ENCODE data around the gene KRTAP4-6. TPM values are rescaled to one million over a fixed set of nuclear protein-coding genes. Genes with fewer than 3 reads are reported as not detected.
"Not testable (repeated sequence)": the region's sequence is repeated elsewhere in the genome, so short reads cannot be mapped to it uniquely, and the experiment has no call there.

The KRTAP4-6 gene
- total RNA-seq: not detected

GRCh38 chr17:41140360-41141131 is at the start of gene KRTAP4-6:
KRTAP4-6 (minus strand) TSS chr17:41140544; CDS start chr17:41140487, 57 bp downstream.
- no peak for TF ChIP-seq CTCF (IDR thresholded peaks at IDR 0.05)
- ATAC-seq (ENCODE audit: low FRiP score) (peak; percentile 66), DNase-seq (ENCODE audit: low spot score) (no peak)

GRCh38 chr17:41189837-41190318 is 49.5 kb upstream of the KRTAP4-6 start, which contains the start of gene KRTAP9-1:
KRTAP9-1 (plus strand) TSS chr17:41189887; CDS start chr17:41189887, 0 bp downstream.
- DNase-seq (ENCODE audit: low spot score); ATAC-seq (ENCODE audit: low FRiP score): not testable (repeated sequence)

- no peak for TF ChIP-seq CTCF (IDR thresholded peaks at IDR 0.05)
- DNase-seq (ENCODE audit: low spot score) (no peak), ATAC-seq (ENCODE audit: low FRiP score) (no peak)
These were observed 46.5 kb upstream of the KRTAP4-6 start for GRCh38 chr17:41186872-41187271.

GRCh38 chr17:41185001-41185400 is 44.7 kb upstream of the KRTAP4-6 start:
- ATAC-seq (ENCODE audit: low FRiP score) (no peak), DNase-seq (ENCODE audit: low spot score) (no peak)
- TF ChIP-seq CTCF (IDR thresholded peaks at IDR 0.05): no peak

GRCh38 chr17:41184480-41184961 is 44.2 kb upstream of the KRTAP4-6 start, which contains the start of gene KRTAP4-1:
KRTAP4-1 (minus strand) TSS chr17:41184911; CDS start chr17:41184854, 57 bp downstream.
- DNase-seq (ENCODE audit: low spot score) (no peak), ATAC-seq (ENCODE audit: low FRiP score) (no peak)
- no peak for TF ChIP-seq CTCF (IDR thresholded peaks at IDR 0.05)

- ATAC-seq (ENCODE audit: low FRiP score): no peak
- DNase-seq (ENCODE audit: low spot score): no peak
- no peak for TF ChIP-seq CTCF (IDR thresholded peaks at IDR 0.05)
These were observed 38.7 kb upstream of the KRTAP4-6 start for GRCh38 chr17:41178843-41179616.

- no peak for TF ChIP-seq CTCF (IDR thresholded peaks at IDR 0.05)
- ATAC-seq (ENCODE audit: low FRiP score) (no peak), DNase-seq (ENCODE audit: low spot score) (no peak)
These were observed 38.0 kb upstream of the KRTAP4-6 start for GRCh38 chr17:41178341-41178740.

All from omental fat pad (tissue), 4 donors.